ENCODE results near the gene CCND1.
A peak's percentile ranks its signal among the peaks of the same experiment; 100 is the strongest.

CCND1 gene

DNA sequence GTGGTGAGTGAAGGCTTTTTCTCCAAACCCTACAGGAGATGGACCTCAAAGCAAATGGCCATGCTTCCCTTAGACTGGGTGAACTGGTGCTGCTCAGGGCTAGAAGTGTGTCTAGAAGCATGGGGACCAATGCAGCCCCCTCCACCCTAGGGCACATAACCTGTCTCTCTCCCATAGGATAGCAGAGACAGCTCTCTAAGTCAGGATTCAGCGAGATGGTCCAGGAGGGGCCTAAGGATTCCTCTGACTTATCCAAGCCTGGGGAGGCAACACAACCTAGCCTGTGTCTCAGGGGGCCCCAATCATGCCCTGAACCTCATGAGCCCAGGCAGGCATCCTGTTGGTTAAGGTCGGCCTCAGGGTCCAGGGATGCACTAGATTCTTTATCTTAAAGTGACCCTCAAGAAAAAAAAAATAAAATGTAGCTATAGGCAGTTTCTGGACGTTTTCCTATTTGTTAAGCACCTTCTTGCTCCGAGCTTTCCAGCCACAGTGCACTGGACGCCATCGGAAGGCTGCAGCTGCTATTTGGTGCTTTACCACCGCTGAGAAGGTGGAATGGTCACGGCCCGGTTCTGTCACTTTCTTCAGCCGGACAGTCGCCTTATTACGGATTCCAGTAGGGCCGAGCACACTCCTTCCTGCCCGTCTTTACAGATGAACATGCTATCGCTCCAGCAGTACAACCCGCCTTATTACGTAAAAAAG, 5.0 kb upstream of the CCND1 start:
- Histone ChIP-seq H3K9ac (ENCODE audit: low read depth, low read length, poor library complexity) (no peak overlapping the region), H3K4ac (ENCODE audit: low read length) (no peak overlapping the region), H2AFZ (ENCODE audit: low read length) (peak overlapping the region; percentile 84), H3K36me3 (replicated peaks in 1 of 2; ENCODE audit: control insufficient read depth in 2 of 2, insufficient read depth in 2 of 2, low read length in 2 of 2) (no peaks in the 10 kb centered on the region), H4K8ac (ENCODE audit: low read depth, low read length) (no peak overlapping the region), H3K23ac (ENCODE audit: low read depth, low read length, poor library complexity) (no peak overlapping the region), H2BK12ac (ENCODE audit: low read length) (no peak overlapping the region), H3K27me3 (ENCODE audit: control insufficient read depth in 3 of 3, insufficient read depth in 3 of 3, low read depth in 1 of 3, low read length in 3 of 3) (peaks cover 0 to 54% (median 8%) of the 10 kb centered on the region in 3 experiments), H3K27ac (replicated peaks; ENCODE audit: low read length) (no peak overlapping the region), H2BK120ac (ENCODE audit: low read depth, low read length) (no peak overlapping the region), H3K4me1 (ENCODE audit: control insufficient read depth in 2 of 2, insufficient read depth in 1 of 2, low read depth in 1 of 2, low read length in 2 of 2) (peaks cover 17 to 26% of the 10 kb centered on the region in 2 donors), H3K4me3 (ENCODE audit: low read length in 2 of 2) (peak overlapping the region; percentile 17 to 27), H2BK15ac (ENCODE audit: low read length) (peak overlapping the region; percentile 9), H3K14ac (ENCODE audit: low read length) (no peak overlapping the region), H2AK5ac (ENCODE audit: low read depth, low read length) (no peak overlapping the region), H3K9me3 (replicated peaks in 1 of 2; ENCODE audit: control insufficient read depth in 2 of 2, insufficient read depth in 1 of 2, low read depth in 1 of 2, low read length in 2 of 2) (peaks cover 0 to 5% of the 10 kb centered on the region in 2 donors), H2BK5ac (ENCODE audit: low read length) (no peak overlapping the region), H3K4me2 (ENCODE audit: insufficient read depth, low read length, poor library complexity, severe bottlenecking) (peak overlapping the region; percentile 98), H3K79me1 (ENCODE audit: low read depth, low read length) (peaks cover under 1% of the 10 kb centered on the region), H4K91ac (ENCODE audit: low read depth, low read length, poor library complexity) (no peak overlapping the region), H3K18ac (ENCODE audit: low read length) (peak overlapping the region; percentile 44)
- no peak for DNase-seq (ENCODE audit: low spot score)
- no CpG with 5 or more reads among the region's 17 CpGs for WGBS, 2 donors (ENCODE audit: extremely low coverage in 2 of 2, insufficient read length in 2 of 2, insufficient replicate concordance in 1 of 2)

DNA sequence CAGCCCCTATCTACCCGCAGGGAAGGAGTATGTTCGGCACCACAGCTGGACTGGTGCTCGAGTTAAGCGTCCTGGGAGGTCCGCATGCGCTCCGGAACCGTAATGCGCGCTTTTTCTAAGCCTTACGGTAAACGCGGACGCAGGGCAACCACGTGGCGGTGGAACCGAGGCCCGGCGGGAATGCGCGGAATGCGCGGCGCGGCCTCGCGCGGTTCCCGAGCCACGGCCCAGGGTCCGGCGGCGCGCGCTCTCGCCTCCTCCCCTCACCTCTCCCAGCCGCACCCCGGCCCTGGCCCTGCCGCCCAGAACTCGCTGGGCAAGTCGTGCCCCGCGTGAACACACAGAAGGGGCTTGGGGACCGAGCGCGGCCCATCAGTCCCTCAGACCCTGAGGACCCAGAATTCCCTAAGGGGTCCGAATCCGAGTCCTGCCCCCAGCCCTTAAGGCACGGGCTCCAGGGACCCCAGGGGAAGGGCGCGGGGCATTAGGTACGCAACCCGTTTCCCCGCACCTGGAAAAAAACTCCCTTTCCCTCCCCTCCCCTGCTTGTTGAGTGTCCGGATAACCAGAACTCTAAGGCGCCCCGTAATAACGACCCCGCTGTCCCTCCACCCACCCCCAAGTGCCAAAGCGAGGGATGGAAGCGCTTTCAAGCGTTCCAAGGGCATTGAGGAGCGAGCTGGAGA, 4.3 kb upstream of the CCND1 start:
- H3K27ac ChIP-seq (replicated peaks; ENCODE audit: low read length) = no peak overlapping the region
- peak; percentile 76 for DNase-seq (ENCODE audit: low spot score)
- H2BK15ac ChIP-seq (ENCODE audit: low read length) = peak overlapping the region; percentile 97

DNA sequence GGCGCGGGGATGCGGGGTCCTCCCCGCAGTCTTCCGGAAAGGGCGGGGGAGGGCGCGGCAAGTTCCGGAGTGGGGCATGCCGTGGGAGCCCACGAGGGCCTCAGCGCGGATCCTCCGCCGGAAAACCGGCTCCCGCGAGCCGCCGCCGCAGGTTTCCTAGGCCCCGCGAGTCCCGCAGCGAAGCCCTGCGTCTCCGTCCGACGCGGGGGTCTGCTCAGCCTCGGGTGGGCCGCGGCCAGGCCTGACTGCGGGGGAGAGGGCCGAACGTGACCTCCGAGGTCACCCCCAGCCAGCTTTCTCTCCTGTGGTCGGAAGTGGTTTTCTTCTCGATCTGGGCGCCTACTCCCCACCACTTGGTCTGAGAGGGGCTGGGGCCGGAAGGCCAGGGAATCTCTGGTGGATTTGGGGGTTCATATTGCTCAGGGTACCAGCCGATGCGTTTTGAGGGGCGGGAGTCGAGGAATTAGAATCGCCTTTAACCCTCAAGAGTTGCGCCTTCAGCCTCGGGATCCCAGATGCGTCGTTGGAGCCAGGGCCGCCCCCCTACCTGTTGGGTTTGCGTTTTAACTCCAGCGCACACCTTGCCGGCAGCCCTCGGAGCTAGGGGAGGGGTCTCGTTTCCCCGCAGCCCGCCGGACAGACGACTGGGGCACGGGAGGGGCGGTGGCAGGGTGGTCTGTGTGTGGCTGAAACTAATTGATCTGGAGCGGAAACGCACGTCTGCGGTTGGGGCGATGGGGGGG, 3.6 kb upstream of the CCND1 start:
- Histone ChIP-seq H2AK5ac (ENCODE audit: low read depth, low read length) (peak overlapping the region; percentile 97), H2BK5ac (ENCODE audit: low read length) (peak overlapping the region; percentile 87)

More for the DNA sequence above, 4.3 kb upstream of the CCND1 start:
- no peaks in the 10 kb centered on the region for H3K36me3 ChIP-seq (replicated peaks in 1 of 2; ENCODE audit: control insufficient read depth in 2 of 2, insufficient read depth in 2 of 2, low read length in 2 of 2)
- no peak overlapping the region for H3K14ac ChIP-seq (ENCODE audit: low read length)
- H3K4me2 ChIP-seq (ENCODE audit: insufficient read depth, low read length, poor library complexity, severe bottlenecking) = peak overlapping the region; percentile 98
- H3K79me1 ChIP-seq (ENCODE audit: low read depth, low read length) = peaks cover 5% of the 10 kb centered on the region
- peaks cover 0 to 5% of the 10 kb centered on the region in 2 donors for H3K9me3 ChIP-seq (replicated peaks in 1 of 2; ENCODE audit: control insufficient read depth in 2 of 2, insufficient read depth in 1 of 2, low read depth in 1 of 2, low read length in 2 of 2)
- H3K4me3 ChIP-seq (ENCODE audit: low read length in 2 of 2) = peak overlapping the region; percentile 27 to 28
- peak overlapping the region; percentile 84 for H2AFZ ChIP-seq (ENCODE audit: low read length)
- H3K18ac ChIP-seq (ENCODE audit: low read length) = peak overlapping the region; percentile 98
- H3K23ac ChIP-seq (ENCODE audit: low read depth, low read length, poor library complexity) = peak overlapping the region; percentile 45
- peak overlapping the region; percentile 95 for H4K91ac ChIP-seq (ENCODE audit: low read depth, low read length, poor library complexity)
- peaks cover 0 to 58% (median 8%) of the 10 kb centered on the region in 3 experiments for H3K27me3 ChIP-seq (ENCODE audit: control insufficient read depth in 3 of 3, insufficient read depth in 3 of 3, low read depth in 1 of 3, low read length in 3 of 3)
- peak overlapping the region; percentile 92 for H2BK12ac ChIP-seq (ENCODE audit: low read length)
- peak overlapping the region; percentile 44 for H4K8ac ChIP-seq (ENCODE audit: low read depth, low read length)
- peak overlapping the region; percentile 98 for H2BK120ac ChIP-seq (ENCODE audit: low read depth, low read length)
- no CpG with 5 or more reads among the region's 63 CpGs for WGBS, 2 donors (ENCODE audit: extremely low coverage in 2 of 2, insufficient read length in 2 of 2, insufficient replicate concordance in 1 of 2)
- peak overlapping the region; percentile 50 for H3K9ac ChIP-seq (ENCODE audit: low read depth, low read length, poor library complexity)
- H3K4me1 ChIP-seq (ENCODE audit: control insufficient read depth in 2 of 2, insufficient read depth in 1 of 2, low read depth in 1 of 2, low read length in 2 of 2) = peaks cover 19 to 26% of the 10 kb centered on the region in 2 donors
- H2AK5ac ChIP-seq (ENCODE audit: low read depth, low read length) = peak overlapping the region; percentile 97
- H3K4ac ChIP-seq (ENCODE audit: low read length) = peak overlapping the region; percentile 72
- peak overlapping the region; percentile 87 for H2BK5ac ChIP-seq (ENCODE audit: low read length)

More for the DNA sequence above, 3.6 kb upstream of the CCND1 start:
- Histone ChIP-seq H3K9ac (ENCODE audit: low read depth, low read length, poor library complexity) (peak overlapping the region; percentile 83), H2BK120ac (ENCODE audit: low read depth, low read length) (peak overlapping the region; percentile 98), H3K14ac (ENCODE audit: low read length) (no peak overlapping the region), H4K91ac (ENCODE audit: low read depth, low read length, poor library complexity) (peak overlapping the region; percentile 95), H2BK12ac (ENCODE audit: low read length) (peak overlapping the region; percentile 92), H3K4me2 (ENCODE audit: insufficient read depth, low read length, poor library complexity, severe bottlenecking) (peak overlapping the region; percentile 98), H3K27me3 (ENCODE audit: control insufficient read depth in 3 of 3, insufficient read depth in 3 of 3, low read depth in 1 of 3, low read length in 3 of 3) (peaks cover 0 to 61% (median 8%) of the 10 kb centered on the region in 3 experiments), H3K9me3 (replicated peaks in 1 of 2; ENCODE audit: control insufficient read depth in 2 of 2, insufficient read depth in 1 of 2, low read depth in 1 of 2, low read length in 2 of 2) (peaks cover 0 to 5% of the 10 kb centered on the region in 2 donors), H2BK15ac (ENCODE audit: low read length) (peak overlapping the region; percentile 97), H3K27ac (replicated peaks; ENCODE audit: low read length) (no peak overlapping the region), H4K8ac (ENCODE audit: low read depth, low read length) (peak overlapping the region; percentile 48), H3K79me1 (ENCODE audit: low read depth, low read length) (peaks cover 6% of the 10 kb centered on the region), H3K18ac (ENCODE audit: low read length) (peak overlapping the region; percentile 98), H3K4ac (ENCODE audit: low read length) (peak overlapping the region; percentile 72), H3K23ac (ENCODE audit: low read depth, low read length, poor library complexity) (peak overlapping the region; percentile 82), H3K4me1 (ENCODE audit: control insufficient read depth in 2 of 2, insufficient read depth in 1 of 2, low read depth in 1 of 2, low read length in 2 of 2) (peaks cover 19 to 26% of the 10 kb centered on the region in 2 donors), H3K4me3 (ENCODE audit: low read length in 2 of 2) (peak overlapping the region in 1 of 2 donors; percentile 74), H3K36me3 (replicated peaks in 1 of 2; ENCODE audit: control insufficient read depth in 2 of 2, insufficient read depth in 2 of 2, low read length in 2 of 2) (no peaks in the 10 kb centered on the region), H2AFZ (ENCODE audit: low read length) (no peak overlapping the region)
- no peak for DNase-seq (ENCODE audit: low spot score)
- no CpG with 5 or more reads among the region's 67 CpGs for WGBS, 2 donors (ENCODE audit: extremely low coverage in 2 of 2, insufficient read length in 2 of 2, insufficient replicate concordance in 1 of 2)

Measured in neuronal stem cell (in vitro differentiated cells).